DOHH2 (cell line): Measurements from ENCODE around the gene AZIN2.

ENCODE experiments used
- CTCF ChIP-seq: fragments of 200-600 bp; sonication (generic); IDR thresholded peaks from one replicate; pipeline ENCODE4 v1.5.1; 2014; ENCODE audit warnings: antibody characterized with exemption, mild to moderate bottlenecking, low read depth, low read length; ENCODE audit not compliant: poor library complexity, severe bottlenecking
- EZH2phosphoT487 ChIP-seq: fragments of 200-600 bp; sonication (generic); IDR thresholded peaks from 2 replicates; pipeline ENCODE4 v1.6.1; 2017; ENCODE audit warnings: borderline replicate concordance, mild to moderate bottlenecking, antibody characterized with exemption, low read length, moderate library complexity, mixed read lengths

GRCh38 chr1:33155877-33156538 is 75.1 kb downstream of the AZIN2 start:
- TF ChIP-seq CTCF: no peak
- TF ChIP-seq EZH2phosphoT487: no peak
